Lung (tissue), 12 donors: ENCODE data around the gene SNX10. TPM values are rescaled to one million over a fixed set of nuclear protein-coding genes. Genes with fewer than 3 reads are reported as not detected.
A peak's percentile ranks its signal among the peaks of the same experiment; 100 is the strongest.

Experiments used
- ATAC-seq: fragments of 200-7000 bp; cut with Tn5 transposase; one replicate; pipeline ENCODE4 v1.9.1; 2020; ENCODE audit warnings: moderate number of reproducible peaks; ENCODE audit not compliant: insufficient read depth, low FRiP score
- DNase-seq, 3 donors: peaks; one replicate each; pipeline ENCODE4 v3.0.0-alpha.2; 2013 to 2017
- H3K27ac ChIP-seq, 2 donors: one replicate each; pipeline ENCODE4 v1.5.1; 2013; ENCODE audit warnings: mild to moderate bottlenecking in 2 of 2, moderate library complexity in 2 of 2, control low read depth in 1 of 2, inconsistent platforms in 1 of 2, low read depth in 1 of 2, low read length in 1 of 2
- H3K27me3 ChIP-seq, 3 donors: one replicate each; pipeline ENCODE4 v1.5.1; 2013; ENCODE audit warnings: low read length in 2 of 3; ENCODE audit not compliant: control insufficient read depth in 3 of 3, insufficient read depth in 3 of 3
- H3K36me3 ChIP-seq, 4 donors: one replicate each; pipeline ENCODE4 v1.5.1; 2013; ENCODE audit warnings: low read length in 4 of 4, mild to moderate bottlenecking in 1 of 4, moderate library complexity in 1 of 4; ENCODE audit not compliant: control insufficient read depth in 4 of 4, insufficient read depth in 4 of 4
- H3K4me1 ChIP-seq, 5 donors: one replicate each; pipeline ENCODE4 v1.5.1; 2013; ENCODE audit warnings: low read length in 5 of 5, mild to moderate bottlenecking in 2 of 5, moderate library complexity in 1 of 5; ENCODE audit not compliant: control insufficient read depth in 5 of 5, insufficient read depth in 5 of 5
- H3K4me3 ChIP-seq: one replicate; pipeline ENCODE4 v1.5.1; 2013; ENCODE audit warnings: mild to moderate bottlenecking, control low read depth, moderate library complexity
- H3K9ac ChIP-seq, 2 donors: one replicate each; pipeline ENCODE4 v1.5.1; 2013; ENCODE audit warnings: low read length in 2 of 2, control low read depth in 1 of 2; ENCODE audit not compliant: insufficient read depth in 1 of 2
- H3K9me3 ChIP-seq, 4 donors: one replicate each; pipeline ENCODE4 v1.5.1; 2013; ENCODE audit warnings: low read length in 3 of 4, mild to moderate bottlenecking in 1 of 4, moderate library complexity in 1 of 4; ENCODE audit not compliant: control insufficient read depth in 4 of 4, insufficient read depth in 3 of 4
- CTCF ChIP-seq: IDR thresholded peaks from 2 replicates; pipeline ENCODE4 v1.5.1; 2012; ENCODE audit warnings: mild to moderate bottlenecking; ENCODE audit errors: control extremely low read depth, extremely low read depth
- WGBS, 2 donors: extraction: QIAGEN DNeasy Blood & Tissue Kit; methylation state at CpG; one replicate each; pipeline ENCODE4 v1.1.7; 2013; 5-methylcytosine and 5-hydroxymethylcytosine counted together
- polyA plus RNA-seq, 2 donors: library from polyadenylated mRNA; stranded (reverse); fragments of 200-250 nt; gene quantifications; one replicate each; pipeline ENCODE4 v1.2.1, GENCODE V29; 2013
- total RNA-seq, 2 donors: library from RNA; depleted of rRNA in 1 of 2; stranded (reverse); fragments of >200 nt in 1 of 2; gene quantifications; one replicate each; pipeline ENCODE4 v1.2.1, GENCODE V29; 2014 to 2021
- donor health status: control.
- donor health status: control.
- donor health status: Bipolar disorder and iron deficiency.
- donor health status: healthy.
- donor health status: DM: yes; HTN: yes; CAD: no.

The SNX10 gene
- total and polyA plus RNA-seq, 4 donors, result 12.2 to 54.7 (median 36.7) TPM

- Histone ChIP-seq H3K4me3 (no peak overlapping the region), H3K27ac (peak overlapping the region in 1 of 2 donors; percentile 22), H3K27me3 (no peaks in the 10 kb centered on the region), H3K9me3 (peaks cover 0 to 8% (median 0%) of the 10 kb centered on the region in 4 donors), H3K36me3 (no peaks in the 10 kb centered on the region), H3K9ac (no peak overlapping the region), H3K4me1 (no peaks in the 10 kb centered on the region)
- ATAC-seq, result no peak
- DNase-seq, result no peak
- TF ChIP-seq CTCF, result no peak
- 56 to 75% methylated on average over 12 to 13 of the region's 13 CpGs for WGBS, 2 donors
Observed at GRCh38 chr7:26329520-26330255, 38.0 kb downstream of the SNX10 start.

- Histone ChIP-seq H3K4me3 (no peak overlapping the region), H3K27me3 (no peaks in the 10 kb centered on the region), H3K9ac (no peak overlapping the region), H3K9me3 (peaks cover 0 to 8% (median 0%) of the 10 kb centered on the region in 4 donors), H3K36me3 (no peaks in the 10 kb centered on the region), H3K27ac (no peak overlapping the region), H3K4me1 (no peaks in the 10 kb centered on the region)
- ATAC-seq, result no peak
- 96 to 97% methylated on average over 4 of the region's 4 CpGs for WGBS, 2 donors
- TF ChIP-seq CTCF, result no peak
- no peak for DNase-seq
Observed at GRCh38 chr7:26331113-26331512, 39.5 kb downstream of the SNX10 start.

- WGBS, 2 donors, result 73 to 84% methylated on average over 4 of the region's 4 CpGs
- Histone ChIP-seq H3K9me3 (peaks cover 0 to 8% (median 0%) of the 10 kb centered on the region in 4 donors), H3K27ac (no peak overlapping the region), H3K36me3 (no peaks in the 10 kb centered on the region), H3K9ac (no peak overlapping the region), H3K4me3 (no peak overlapping the region), H3K4me1 (no peaks in the 10 kb centered on the region), H3K27me3 (no peaks in the 10 kb centered on the region)
- ATAC-seq (no peak), DNase-seq (no peak)
- TF ChIP-seq CTCF, result no peak
Observed at GRCh38 chr7:26331789-26332188, 40.1 kb downstream of the SNX10 start.
